Endothelial cell of umbilical vein (primary cell): Measurements from ENCODE around the gene SH3PXD2A. TPM values are rescaled to one million over a fixed set of nuclear protein-coding genes. Genes with fewer than 3 reads are reported as not detected.

Experiments used
- BruUV-seq: library from RNA; stranded (reverse); fragments of 400-500 nt; replicated peaks from 2 replicates; lab custom pipeline; 2021; lab: Mats Ljungman, UMichigan
- CTCF ChIA-PET: fragments of 300-600, 350-600 bp; sonication (Branson Sonifier 250); formaldehyde crosslinking; loops from one replicate; lab custom pipeline; 2021; ENCODE audit warnings: antibody characterized with exemption, inconsistent platforms; lab: Charles Lee
- POLR2A ChIA-PET: fragments of 300-600, 350-600 bp; sonication (Branson Sonifier 250); formaldehyde crosslinking; loops from one replicate; lab custom pipeline; 2021; ENCODE audit warnings: antibody characterized with exemption, inconsistent platforms; lab: Charles Lee
- DNase-seq: peaks from one replicate; pipeline ENCODE4 v3.0.0-alpha.2; 2011; ENCODE audit warnings: low read depth, low spot score
- FAIRE-seq: peaks from 2 replicates; lab custom pipeline; 2011; peaks lifted over from hg19 to GRCh38; lab: Jason Lieb, UNC
- H2AFZ ChIP-seq: 2 replicates; pipeline ENCODE4 v1.6.0; 2012; ENCODE audit warnings: low read depth, low read length, control low read depth, inconsistent platforms
- H3K27ac ChIP-seq: 2 replicates; pipeline ENCODE4 v1.5.1; 2011; ENCODE audit warnings: low read depth, mild to moderate bottlenecking, control low read depth, low read length, moderate library complexity; ENCODE audit not compliant: insufficient read depth
- H3K27me3 ChIP-seq, 2 experiments: 2 replicates each; pipeline versions ENCODE4 v1.6.0 to v1.6.1; 2011; ENCODE audit warnings: low read length in 2 of 2, mixed read lengths in 1 of 2; ENCODE audit not compliant: control insufficient read depth in 2 of 2, insufficient read depth in 2 of 2
- H3K36me3 ChIP-seq, 2 experiments: 2 replicates in 1 of 2; 3 replicates in 1 of 2; pipeline ENCODE4 v1.5.1; 2011; ENCODE audit warnings: low read length in 2 of 2, mild to moderate bottlenecking in 1 of 2, moderate library complexity in 1 of 2; ENCODE audit not compliant: control insufficient read depth in 2 of 2, insufficient read depth in 2 of 2; ENCODE audit errors: extremely low read depth in 1 of 2
- H3K4me1 ChIP-seq: 3 replicates; pipeline ENCODE4 v1.5.1; 2011; ENCODE audit warnings: mild to moderate bottlenecking, low read length; ENCODE audit not compliant: control insufficient read depth, insufficient read depth; ENCODE audit errors: extremely low read depth
- H3K4me2 ChIP-seq: 2 replicates; pipeline ENCODE4 v1.6.1; 2011; ENCODE audit warnings: low read length, control low read depth, mixed read lengths; ENCODE audit not compliant: insufficient read depth
- H3K4me3 ChIP-seq, 3 experiments: fragments of 200-600 bp in 1 of 3; sonication (generic), shearing (Covaris generic) in 1 of 3; replicated peaks in 1 of 3; 2 replicates each; pipeline ENCODE4 v1.5.1; 2011 to 2016; ENCODE audit warnings: control low read depth in 3 of 3, low read length in 3 of 3, mild to moderate bottlenecking in 2 of 3, inconsistent platforms in 1 of 3, low read depth in 1 of 3, moderate library complexity in 1 of 3; ENCODE audit not compliant: insufficient read depth in 1 of 3
- H3K79me2 ChIP-seq: 2 replicates; pipeline ENCODE4 v1.6.0; 2012; ENCODE audit warnings: low read length, inconsistent platforms; ENCODE audit not compliant: control insufficient read depth, insufficient read depth
- H3K9ac ChIP-seq: replicated peaks from 2 replicates; pipeline ENCODE3; 2011; ENCODE audit warnings: low read length, control low read depth; ENCODE audit not compliant: insufficient read depth; ENCODE audit errors: extremely low read depth
- H3K9me1 ChIP-seq: replicated peaks from 3 replicates; pipeline ENCODE4 v1.6.0; 2011; ENCODE audit warnings: mild to moderate bottlenecking, low read length; ENCODE audit not compliant: control insufficient read depth, insufficient read depth; ENCODE audit errors: extremely low read depth
- H3K9me3 ChIP-seq: replicated peaks from 2 replicates; pipeline ENCODE4 v1.5.1; 2012; ENCODE audit warnings: low read length, inconsistent platforms; ENCODE audit not compliant: control insufficient read depth, insufficient read depth
- H4K20me1 ChIP-seq: replicated peaks from 2 replicates; pipeline ENCODE3; 2011; ENCODE audit warnings: mild to moderate bottlenecking, low read length; ENCODE audit not compliant: control insufficient read depth, insufficient read depth; ENCODE audit errors: extremely low read depth
- CTCF ChIP-seq, 2 donors: IDR thresholded peaks; 1 replicate in 1 of 2; 2 replicates in 1 of 2; pipeline ENCODE4 v1.5.1; 2011; ENCODE audit warnings: low read length in 2 of 2, mild to moderate bottlenecking in 2 of 2, moderate library complexity in 2 of 2, control low read depth in 1 of 2, inconsistent platforms in 1 of 2, low read depth in 1 of 2; ENCODE audit not compliant: insufficient read depth in 1 of 2; ENCODE audit errors: extremely low read depth in 1 of 2
- EZH2 ChIP-seq: IDR thresholded peaks from 2 replicates; pipeline ENCODE4 v1.6.1; 2012; ENCODE audit warnings: borderline replicate concordance, low read depth, mild to moderate bottlenecking, moderate library complexity, low read length, inconsistent platforms; ENCODE audit not compliant: severe bottlenecking
- FOS ChIP-seq: IDR thresholded peaks from 2 replicates; pipeline ENCODE4 v1.6.1; 2011; ENCODE audit warnings: mild to moderate bottlenecking, low read length, moderate library complexity, borderline replicate concordance; ENCODE audit not compliant: insufficient read depth
- GATA2 ChIP-seq: IDR thresholded peaks from 2 replicates; pipeline ENCODE4 v1.7.0; 2011; ENCODE audit warnings: low read depth, mild to moderate bottlenecking, moderate library complexity, mixed read lengths, low read length; ENCODE audit not compliant: insufficient read length, insufficient read depth
- JUN ChIP-seq: IDR thresholded peaks from 2 replicates; pipeline ENCODE4 v1.6.1; 2011; ENCODE audit warnings: borderline replicate concordance, low read depth; ENCODE audit not compliant: insufficient read length, insufficient read depth
- MAX ChIP-seq: IDR thresholded peaks from 2 replicates; pipeline ENCODE4 v1.6.1; 2011; ENCODE audit not compliant: insufficient read depth, insufficient read length
- MYC ChIP-seq: IDR thresholded peaks from one replicate; pipeline ENCODE4 v1.6.1; 2011; ENCODE audit warnings: mild to moderate bottlenecking, low read depth, low read length
- POLR2A ChIP-seq: IDR thresholded peaks from 2 replicates; pipeline ENCODE4 v1.6.1; 2012; ENCODE audit warnings: low read depth, mild to moderate bottlenecking, control low read depth, low read length
- POLR2AphosphoS5 ChIP-seq: IDR thresholded peaks from 2 replicates; pipeline ENCODE4 v1.6.1; 2012; ENCODE audit warnings: low read depth, mild to moderate bottlenecking, control low read depth, low read length, moderate library complexity; ENCODE audit not compliant: insufficient read depth
- dilution Hi-C: fragments of 300-500 bp; cut with MboI; formaldehyde crosslinking; loops from one replicate; pipeline ENCODE4 v1.15.0; 2019; ENCODE audit warnings: low sequenced_read_pairs; ENCODE audit not compliant: extremely low pct_ligation_motif_present
- intact Hi-C: fragments of 100-400 bp; cut with micrococcal nuclease; formaldehyde crosslinking; loops from one replicate; pipeline ENCODE4 v1.10.0; 2022
- polyA plus RNA-seq, 4 experiments: library from polyadenylated mRNA; depleted of rRNA in 3 of 4; stranded (reverse) in 3 of 4; unstranded in 1 of 4; fragments of >200 nt; gene quantifications; 2 replicates each; pipeline versions ENCODE4 v1.2.1 to v1.2.3, GENCODE V29; 2011 to 2012; ENCODE audit warnings: missing spikeins in 1 of 4
- total RNA-seq: library from RNA; stranded (reverse); gene quantifications from 2 replicates; pipeline ENCODE4 v1.2.3, GENCODE V29; 2021

The SH3PXD2A gene
- total and polyA plus RNA-seq, 2 donors (not counting 3 experiments of a cell fraction or from before 2014, with no cell fraction given) = 1.4 to 5.1 TPM

- Histone ChIP-seq H3K9me3 (no peaks in the 10 kb centered on the region), H3K36me3 (no peaks in the 10 kb centered on the region), H3K9ac (no peak overlapping the region), H3K9me1 (no peaks in the 10 kb centered on the region), H3K4me2 (no peak overlapping the region), H3K4me3 (no peak overlapping the region), H3K27me3 (no peaks in the 10 kb centered on the region), H3K4me1 (peaks cover 8% of the 10 kb centered on the region), H3K27ac (no peak overlapping the region), H4K20me1 (no peaks in the 10 kb centered on the region), H2AFZ (no peak overlapping the region), H3K79me2 (no peaks in the 10 kb centered on the region)
- DNase-seq = no peak
- dilution Hi-C loops = no loop called here
- no TSS peak for BruUV-seq
- ChIA-PET CTCF (interaction anchor here (0.7 to 1.8 kb wide), 5 partner anchors 11 to 108 kb away, joined by 3 to 11 read pairs (median 3); no protein-coding TSS in a partner anchor), POLR2A (interaction anchor here (0.6 kb wide), 1 partner anchor 41 kb away, joined by 4 read pairs; no protein-coding TSS in a partner anchor)
- intact Hi-C loops = no loop called here
- no peak for TF ChIP-seq GATA2
- TF ChIP-seq MAX = no peak
- TF ChIP-seq POLR2AphosphoS5 = no peak
- no peak for TF ChIP-seq MYC
- no peak for TF ChIP-seq EZH2
- TF ChIP-seq JUN = no peak
- TF ChIP-seq FOS = no peak
- no peak for TF ChIP-seq POLR2A
- TF ChIP-seq CTCF (IDR thresholded peaks at IDR 0.05; ENCODE audit: extremely low read depth in 1 of 2, insufficient read depth in 1 of 2, low read depth in 1 of 2, low read length in 2 of 2) = no peak
- FAIRE-seq = no peak
These were observed 108.8 kb downstream of the SH3PXD2A start for GRCh38 chr10:103746598-103746997.
